GM18499 (cell line): Measurements from ENCODE around the gene GRK6.
"Not testable (repeated sequence)": the region's sequence is repeated elsewhere in the genome, so short reads cannot be mapped to it uniquely, and the experiment has no call there.

Experiments
- ATAC-seq: cut with Tn5 transposase; IDR thresholded peaks from one replicate; pipeline ENCODE4 v1.9.1; 2021; ENCODE audit warnings: moderate number of reproducible peaks; ENCODE audit not compliant: insufficient read depth, unreplicated experiment

Gene GRK6

DNA sequence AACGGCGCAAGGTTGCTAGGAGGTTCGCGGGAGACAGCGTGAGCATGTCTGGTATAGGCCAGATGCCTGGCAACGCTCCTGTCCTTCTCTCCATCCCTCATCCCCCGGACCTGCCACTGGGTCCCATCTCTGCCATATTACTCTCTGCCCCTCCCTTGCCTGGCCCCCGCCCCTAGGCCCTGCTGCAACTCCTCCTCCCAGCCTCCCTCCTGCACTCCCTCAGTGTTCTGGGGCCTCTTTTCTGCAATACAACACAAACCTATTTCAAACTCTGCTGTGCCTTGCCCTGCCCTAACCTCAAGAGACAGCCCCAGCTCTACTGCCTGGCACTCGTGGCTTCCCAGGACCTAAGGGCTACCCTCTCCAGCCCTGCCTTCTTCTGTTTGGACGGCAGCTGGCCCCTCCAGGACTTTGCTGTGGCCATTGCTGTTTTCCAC is 55.9 kb downstream of the GRK6 start:
- ATAC-seq = no peak

DNA sequence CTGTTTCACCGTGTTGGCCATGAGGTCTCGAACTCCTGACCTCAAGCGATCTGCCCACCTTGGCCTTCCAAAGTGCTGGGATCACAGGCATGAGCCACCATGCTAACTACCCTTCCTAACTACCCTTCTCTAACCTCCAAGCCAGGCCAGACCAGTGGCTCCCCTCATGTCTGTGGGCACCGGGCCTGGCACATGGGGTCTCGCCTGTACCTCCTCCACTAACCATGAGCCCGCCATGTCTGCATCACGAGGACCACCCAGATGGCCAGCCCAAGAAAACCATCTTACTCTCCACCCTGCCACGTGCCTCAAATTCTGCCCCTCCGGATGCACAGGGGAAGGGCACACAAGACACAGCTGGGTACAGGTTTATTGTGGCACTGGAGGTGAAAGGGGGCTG is 56.6 kb downstream of the GRK6 start:
- ATAC-seq = no peak

DNA sequence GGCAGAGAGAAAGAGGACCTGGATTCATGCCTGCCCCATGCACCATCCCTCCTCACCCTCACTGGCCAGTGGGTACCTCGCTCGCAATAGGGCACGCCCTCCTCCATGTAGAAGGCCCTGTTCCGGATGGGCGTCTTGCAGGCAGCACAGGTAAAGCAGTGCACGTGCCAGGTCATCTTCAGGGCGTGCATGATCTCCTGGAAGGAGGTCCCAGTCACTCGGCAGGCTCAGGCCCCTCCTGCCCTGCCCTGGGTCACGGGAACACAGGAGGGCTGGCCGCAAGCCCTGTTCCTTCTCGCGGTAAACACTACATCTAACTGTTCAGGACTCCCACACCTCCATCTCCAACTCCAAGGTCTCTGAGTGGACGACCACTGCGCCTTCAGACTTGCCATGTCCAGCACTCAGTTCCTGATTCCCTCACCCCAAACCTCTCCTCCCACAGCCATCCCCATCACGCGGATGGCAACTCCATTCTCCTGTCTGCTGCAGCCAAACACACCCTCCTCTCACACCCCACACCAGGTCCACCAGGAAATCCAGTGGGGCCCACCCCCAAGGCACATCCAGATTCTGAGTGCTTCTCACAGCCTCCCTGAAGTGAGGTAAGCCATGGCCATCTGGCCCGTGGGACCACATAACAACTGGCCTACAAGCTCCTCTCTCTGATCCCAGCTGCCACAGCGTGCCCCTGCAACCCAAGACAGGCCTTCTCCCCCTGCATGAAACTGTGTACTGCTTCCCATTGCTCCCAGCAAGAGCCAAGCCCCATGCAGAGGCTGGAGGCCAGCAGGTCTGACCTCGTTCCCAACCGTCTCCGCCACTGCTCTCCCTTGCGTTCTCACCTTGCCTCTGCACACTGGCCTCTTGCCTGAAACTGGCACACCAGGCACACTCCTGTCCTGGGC is 57.8 kb downstream of the GRK6 start:
- no peak for ATAC-seq

DNA sequence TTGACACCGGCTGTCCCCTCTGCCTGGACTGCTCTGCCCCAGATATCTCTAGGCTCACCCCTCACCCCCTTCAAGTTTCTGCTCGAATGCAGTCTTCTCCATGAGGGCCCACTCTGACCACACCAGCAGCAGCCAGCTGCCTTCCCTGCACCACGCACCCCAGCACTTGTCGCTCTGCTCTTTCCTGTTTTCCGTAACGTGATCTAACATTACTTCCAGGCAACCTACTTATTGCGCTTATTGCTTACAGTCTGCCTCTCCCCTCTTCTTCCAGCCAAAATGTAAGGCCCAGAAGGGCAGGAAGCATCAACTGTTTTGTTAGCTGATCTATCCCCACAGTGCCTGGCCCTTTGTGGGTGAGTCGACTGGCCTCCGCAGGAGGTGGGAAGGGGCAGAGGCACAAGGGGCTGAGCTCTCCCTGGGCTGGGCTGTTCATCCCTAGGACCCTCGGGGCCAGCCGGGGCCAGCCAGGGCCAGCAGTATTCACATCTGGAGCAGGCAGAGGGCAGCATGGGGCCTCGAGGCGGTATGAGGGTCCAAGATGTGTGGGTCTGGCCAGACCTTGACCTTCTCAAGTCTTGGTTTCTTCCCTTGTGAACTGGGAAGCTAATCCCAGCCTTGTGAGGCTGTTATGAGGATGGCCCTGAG is 58.5 kb downstream of the GRK6 start:
- ATAC-seq = no peak

DNA sequence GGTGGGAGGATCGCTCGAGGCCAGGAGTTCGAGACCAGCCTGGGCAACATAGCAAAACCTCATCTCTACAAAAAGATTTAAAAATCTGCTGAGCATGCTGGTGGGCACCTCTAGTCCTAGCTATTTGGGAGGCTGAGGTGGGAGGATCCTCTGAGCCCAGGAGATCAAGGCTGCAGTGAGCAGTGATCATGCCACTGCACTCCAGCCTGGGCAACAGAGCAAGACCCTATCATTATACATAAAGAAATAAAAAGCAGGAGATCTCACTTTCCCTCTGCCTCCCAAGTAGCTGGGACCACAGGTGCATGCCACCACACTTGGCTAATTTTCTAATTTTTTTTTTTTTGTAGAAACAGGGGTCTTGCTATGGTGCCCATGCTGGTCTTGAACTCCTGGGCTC is 59.3 kb downstream of the GRK6 start:
- not testable (repeated sequence) for ATAC-seq

DNA sequence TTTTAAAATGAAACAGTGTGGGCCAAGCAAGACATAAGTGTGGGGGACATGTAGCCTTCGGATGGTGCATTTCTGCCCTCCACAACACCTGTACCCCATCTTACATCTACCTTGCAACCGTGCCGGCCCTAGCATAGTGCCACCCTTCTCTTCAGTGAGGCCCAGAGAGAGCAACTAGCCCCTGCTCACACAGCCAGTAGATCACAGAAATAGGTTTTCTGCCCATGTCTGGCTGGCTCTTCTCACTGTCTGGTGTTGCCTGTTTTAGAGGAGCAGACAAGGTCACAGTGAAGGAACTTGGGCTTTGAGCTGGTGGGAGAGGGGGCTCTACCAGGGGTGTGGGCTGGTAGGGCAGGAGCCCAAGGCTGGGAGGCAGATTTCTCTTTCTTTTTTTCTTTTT is 59.8 kb downstream of the GRK6 start:
- no peak for ATAC-seq

DNA sequence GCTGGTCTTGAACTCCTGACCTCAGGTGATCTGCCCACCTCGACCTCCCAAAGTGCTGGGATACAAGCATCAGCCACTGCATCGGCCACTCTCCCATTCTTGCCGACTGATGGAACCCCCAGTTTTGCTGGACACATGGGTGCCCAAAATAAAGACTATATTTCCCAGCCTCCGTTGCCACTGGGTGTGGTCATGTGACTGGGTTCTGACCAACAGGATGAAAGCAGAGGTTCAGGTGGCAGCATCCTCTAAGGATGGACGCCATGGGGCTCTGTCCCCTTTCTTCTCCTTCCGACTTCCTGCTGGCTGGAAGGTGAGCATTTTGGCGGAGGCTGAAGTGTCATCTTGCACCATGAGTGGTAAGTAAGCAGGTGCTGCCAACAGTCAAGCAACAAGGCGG is 60.7 kb downstream of the GRK6 start:
- no peak for ATAC-seq

DNA sequence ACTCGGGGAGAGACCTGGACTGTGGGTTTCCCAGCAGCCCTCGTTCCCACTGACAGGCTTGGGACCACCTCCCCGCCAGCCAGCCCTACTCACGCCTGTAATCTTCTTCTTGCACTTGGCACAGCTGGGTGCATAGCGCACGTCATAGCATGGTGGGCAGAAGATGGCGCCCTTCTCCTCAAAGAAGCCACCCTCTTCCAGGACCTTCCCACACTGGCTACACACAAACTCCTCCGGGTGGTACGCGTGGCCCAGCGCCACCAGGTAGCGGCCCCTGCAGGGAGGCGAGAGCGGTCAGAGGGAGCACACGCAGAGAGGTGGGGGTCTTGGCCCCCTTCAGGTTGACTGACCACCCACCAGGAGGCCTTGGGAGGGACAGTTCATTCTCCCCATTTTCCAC is 61.5 kb downstream of the GRK6 start:
- no peak for ATAC-seq

DNA sequence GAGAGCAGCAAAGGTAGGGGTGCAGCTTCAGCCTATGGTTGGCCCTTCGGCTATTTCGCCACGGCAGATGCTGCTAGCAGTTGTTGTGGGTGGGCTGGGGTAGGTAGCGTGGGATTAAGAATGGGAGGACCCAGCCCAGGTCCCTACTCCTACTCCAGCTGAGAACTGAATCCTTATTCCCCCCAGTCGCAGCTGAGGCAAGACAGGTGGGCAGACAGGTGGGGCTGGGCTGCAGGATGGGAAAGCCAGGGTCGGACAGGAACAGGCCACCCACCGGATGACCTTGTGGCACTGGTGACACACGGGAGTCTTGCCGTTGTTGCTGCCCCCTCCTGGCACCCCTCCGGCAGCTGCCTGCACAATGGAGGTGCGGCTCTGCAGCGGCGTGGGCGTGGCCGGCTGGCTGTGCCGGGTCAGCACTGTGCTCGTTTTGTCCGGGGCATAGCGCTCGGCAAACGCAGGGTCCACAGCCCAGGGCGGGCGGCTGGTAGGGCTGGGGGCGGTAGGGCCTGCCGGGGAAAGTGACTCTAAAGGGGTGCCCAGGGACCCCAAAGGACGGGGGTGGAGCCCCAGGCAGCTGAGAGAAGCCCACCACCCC is 62.7 kb downstream of the GRK6 start:
- ATAC-seq = no peak

DNA sequence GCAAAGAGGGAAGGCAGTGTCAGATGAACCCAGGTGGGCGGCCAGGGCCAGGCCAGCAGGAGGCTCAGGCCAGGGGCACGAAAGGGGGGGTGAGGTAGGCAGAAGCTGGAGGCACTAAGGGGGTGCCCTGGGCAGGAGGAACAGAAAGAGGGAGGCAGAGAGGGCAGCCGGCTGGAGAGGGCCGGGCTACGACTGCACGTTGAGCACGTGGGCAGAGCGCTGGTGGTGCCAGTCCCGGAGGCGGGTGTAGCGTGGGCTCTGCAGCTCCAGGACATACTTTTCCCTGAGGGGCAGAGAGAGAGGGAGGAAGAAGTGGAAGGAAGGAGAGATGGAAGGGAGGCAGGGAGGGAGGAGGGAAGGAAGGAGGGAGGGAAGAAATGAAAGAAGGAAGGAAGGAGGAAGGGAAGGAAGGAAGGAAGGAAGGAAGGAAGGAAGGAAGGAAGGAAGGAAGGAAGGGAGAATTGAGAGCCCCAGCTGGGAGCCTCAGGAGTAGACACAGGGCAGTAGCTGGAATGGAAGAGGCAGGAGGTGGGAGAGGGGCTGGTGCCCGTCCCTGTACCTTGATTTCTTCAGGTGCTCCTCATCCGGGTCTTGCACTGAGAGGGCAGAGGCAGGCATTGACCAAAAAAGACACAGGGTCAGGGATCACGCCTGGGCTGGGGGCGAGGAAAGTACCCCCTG is 64.0 kb downstream of the GRK6 start:
- ATAC-seq = no peak

DNA sequence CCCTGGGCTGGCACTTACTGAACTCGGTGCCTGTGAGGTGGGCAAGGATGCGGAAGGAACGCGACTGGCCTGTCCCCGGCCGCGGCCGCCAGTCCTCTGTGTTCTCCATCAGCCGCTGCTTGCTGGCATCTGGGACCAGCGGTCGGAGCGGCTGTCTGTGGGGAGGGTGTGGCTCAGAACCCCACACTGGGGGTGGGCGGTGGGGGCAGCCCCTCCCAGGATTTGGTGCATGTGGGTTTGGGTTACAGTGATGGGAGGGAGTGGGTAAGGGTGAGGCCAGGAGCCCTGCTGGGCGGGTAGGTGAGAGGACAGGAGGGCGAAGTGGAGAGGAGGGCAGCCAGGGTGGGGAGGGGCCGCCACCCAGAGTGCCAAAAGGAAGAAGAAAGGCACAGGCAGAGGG is 64.5 kb downstream of the GRK6 start:
- no peak for ATAC-seq

DNA sequence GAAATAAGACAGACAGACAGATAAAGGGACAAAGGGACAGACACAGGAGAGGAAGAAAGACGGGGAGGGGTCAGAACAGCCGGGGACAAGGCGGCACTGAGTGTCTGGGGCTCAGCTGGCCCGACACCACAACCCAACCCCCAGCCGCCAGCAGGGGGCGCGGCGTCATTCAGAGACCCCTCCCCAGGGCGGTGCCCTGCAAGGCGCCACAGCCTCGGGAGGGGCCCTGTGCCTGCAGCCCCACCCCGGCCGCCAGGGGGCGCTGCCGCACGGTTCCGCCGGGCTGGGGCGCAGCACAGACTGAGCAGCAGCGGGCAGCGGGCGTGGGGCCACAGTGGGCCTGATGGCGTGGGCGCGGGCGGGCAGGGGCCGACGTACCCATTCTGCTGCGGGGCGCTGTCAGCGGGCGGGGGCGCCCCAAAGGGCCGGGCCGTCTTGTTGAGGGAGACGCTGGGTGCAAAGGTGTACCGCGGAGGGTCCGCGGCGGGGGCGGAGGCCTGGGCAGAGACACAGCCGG is 65.0 kb downstream of the GRK6 start:
- no peak for ATAC-seq

DNA sequence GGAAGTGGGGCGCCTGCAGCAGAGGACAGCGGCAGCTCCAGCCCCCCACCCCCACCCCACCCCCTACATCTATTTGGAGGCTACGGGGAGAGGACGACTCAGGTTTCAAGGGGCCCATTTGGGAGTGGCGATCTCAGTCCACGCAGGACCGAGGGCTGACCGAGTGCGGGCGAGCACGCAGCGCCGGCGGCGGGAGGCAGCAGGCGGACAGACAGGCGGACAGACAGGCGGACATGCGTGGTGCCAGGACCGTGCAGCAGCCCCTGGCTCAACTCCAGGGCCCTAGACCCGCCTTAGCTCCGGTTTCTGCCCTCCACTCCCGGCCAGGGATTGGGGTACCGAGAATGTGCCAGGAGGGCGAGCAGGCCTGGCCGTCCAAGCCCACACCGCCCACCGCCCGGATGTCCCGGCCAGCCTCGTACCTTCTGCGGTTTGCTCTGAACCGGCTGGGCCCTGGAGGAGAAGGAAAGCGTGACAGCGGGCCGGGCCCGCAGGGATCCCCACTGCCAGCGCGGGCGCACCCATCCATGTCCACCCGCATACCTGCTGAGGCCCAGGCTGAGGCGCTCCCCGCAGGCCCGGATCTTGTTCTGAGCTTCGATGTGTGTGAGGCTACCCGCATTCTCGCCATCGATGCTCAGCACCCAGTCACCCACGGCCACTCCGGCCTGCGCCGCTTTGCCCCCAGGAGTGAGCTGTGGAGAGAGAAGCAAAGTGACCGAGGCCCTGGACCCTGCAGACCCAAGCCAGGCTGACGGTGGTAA is 65.7 kb downstream of the GRK6 start:
- ATAC-seq = no peak
